HEK293 (cell line): Measurements from ENCODE around the gene ARPC2.

Experiments used
- CTCF ChIA-PET: fragments of 350-600 bp; formaldehyde crosslinking; extraction: SDS; loops from one replicate; lab custom pipeline; 2021; ENCODE audit warnings: antibody characterized with exemption; lab: Yijun Ruan, JAX
- POLR2A ChIA-PET: fragments of 300-600 bp; formaldehyde crosslinking; extraction: SDS; loops from one replicate; lab custom pipeline; 2020; ENCODE audit warnings: antibody characterized with exemption, inconsistent platforms; lab: Yijun Ruan, JAX
- H3K27ac ChIP-seq: fragments of 200-500 bp; sonication (Bioruptor generic); 2 replicates; pipeline ENCODE4 v1.5.1; 2014; ENCODE audit warnings: low read depth, low read length, control low read depth, inconsistent platforms; ENCODE audit errors: extremely low read depth
- H3K36me3 ChIP-seq, 2 experiments: fragments of 200-500 bp in 1 of 2; sonication (Bioruptor generic) in 1 of 2; 1 replicate in 1 of 2; 2 replicates in 1 of 2; pipeline ENCODE4 v1.5.1; 2014 to 2017; ENCODE audit warnings: inconsistent platforms in 2 of 2, low read length in 2 of 2; ENCODE audit not compliant: control insufficient read depth in 2 of 2, insufficient read depth in 1 of 2
- H3K4me1 ChIP-seq: fragments of 200-500 bp; sonication (Bioruptor generic); 2 replicates; pipeline ENCODE4 v1.5.1; 2014; ENCODE audit warnings: mild to moderate bottlenecking, low read length, inconsistent platforms; ENCODE audit not compliant: control insufficient read depth, insufficient read depth
- H3K4me3 ChIP-seq: 2 replicates; pipeline ENCODE4 v1.5.1; 2011; ENCODE audit warnings: low read depth, mild to moderate bottlenecking, control low read depth, low read length, moderate library complexity
- H3K9me3 ChIP-seq: fragments of 200-500 bp; sonication (Bioruptor generic); 2 replicates; pipeline ENCODE4 v1.5.1; 2014; ENCODE audit warnings: low read depth, low read length, inconsistent platforms; ENCODE audit not compliant: control insufficient read depth, insufficient read depth
- ATF2 ChIP-seq: fragments of 450-650 bp; formaldehyde crosslinking; IDR thresholded peaks from 2 replicates; pipeline ENCODE4 v1.5.1; 2016; ENCODE audit warnings: missing biosample characterization, missing genetic modification characterization, low read depth
- CTCF ChIP-seq: fragments of 450-650 bp; formaldehyde crosslinking; IDR thresholded peaks from 2 replicates; pipeline ENCODE4 v1.5.1; 2016; ENCODE audit warnings: missing biosample characterization, missing genetic modification characterization
- GFI1B ChIP-seq: fragments of 450-650 bp; formaldehyde crosslinking; IDR thresholded peaks from 2 replicates; pipeline ENCODE4 v1.5.1; 2016; ENCODE audit warnings: missing biosample characterization, missing genetic modification characterization
- PRDM1 ChIP-seq: fragments of 450-650 bp; formaldehyde crosslinking; IDR thresholded peaks from 2 replicates; pipeline ENCODE4; 2016; ENCODE audit warnings: missing biosample characterization, missing genetic modification characterization
- TRIM28 ChIP-seq: IDR thresholded peaks from 2 replicates; pipeline ENCODE4 v1.6.1; 2011; ENCODE audit warnings: low read length, control low read depth, borderline replicate concordance
- ZBTB11 ChIP-seq: fragments of 450-650 bp; formaldehyde crosslinking; conservative IDR thresholded peaks from 2 replicates; pipeline ENCODE4 v1.5.1; 2016; ENCODE audit warnings: low read depth, missing biosample characterization, missing genetic modification characterization
- ZBTB8A ChIP-seq: fragments of 450-650 bp; formaldehyde crosslinking; IDR thresholded peaks from 2 replicates; pipeline ENCODE4 v1.5.1; 2016; ENCODE audit warnings: missing biosample characterization, missing genetic modification characterization
- ZFHX2 ChIP-seq: fragments of 450-650 bp; formaldehyde crosslinking; conservative IDR thresholded peaks from 2 replicates; pipeline ENCODE4 v1.5.1; 2016; ENCODE audit warnings: missing biosample characterization, missing genetic modification characterization
- ZNF114 ChIP-seq: fragments of 450-650 bp; formaldehyde crosslinking; IDR thresholded peaks from 2 replicates; pipeline ENCODE4 v1.5.0; 2017; ENCODE audit warnings: missing biosample characterization, missing genetic modification characterization
- ZNF121 ChIP-seq: fragments of 450-650 bp; formaldehyde crosslinking; IDR thresholded peaks from 2 replicates; pipeline ENCODE4 v1.5.1; 2016; ENCODE audit warnings: missing biosample characterization, missing genetic modification characterization
- ZNF140 ChIP-seq: fragments of 450-650 bp; formaldehyde crosslinking; IDR thresholded peaks from 2 replicates; pipeline ENCODE4 v1.5.1; 2016; ENCODE audit warnings: missing biosample characterization, missing genetic modification characterization
- ZNF174 ChIP-seq: fragments of 450-650 bp; formaldehyde crosslinking; IDR thresholded peaks from 2 replicates; pipeline ENCODE4 v1.5.0; 2017; ENCODE audit warnings: missing biosample characterization, mild to moderate bottlenecking, missing genetic modification characterization
- ZNF311 ChIP-seq: fragments of 450-650 bp; formaldehyde crosslinking; IDR thresholded peaks from 2 replicates; pipeline ENCODE4 v1.5.1; 2017; ENCODE audit warnings: missing biosample characterization, missing genetic modification characterization, borderline replicate concordance
- ZNF404 ChIP-seq: fragments of 450-650 bp; formaldehyde crosslinking; IDR thresholded peaks from 2 replicates; pipeline ENCODE4 v1.5.1; 2017; ENCODE audit warnings: missing biosample characterization, missing genetic modification characterization
- ZNF433 ChIP-seq: fragments of 450-650 bp; formaldehyde crosslinking; IDR thresholded peaks from 2 replicates; pipeline ENCODE4 v1.5.1; 2016; ENCODE audit warnings: missing biosample characterization, missing genetic modification characterization, low read depth
- ZNF529 ChIP-seq: fragments of 450-650 bp; formaldehyde crosslinking; IDR thresholded peaks from 2 replicates; pipeline ENCODE4 v1.5.1; 2017; ENCODE audit warnings: missing genetic modification characterization, missing biosample characterization; ENCODE audit not compliant: insufficient replicate concordance
- ZNF558 ChIP-seq: fragments of 450-650 bp; formaldehyde crosslinking; IDR thresholded peaks from 2 replicates; pipeline ENCODE4 v1.5.1; 2016; ENCODE audit warnings: missing biosample characterization, missing genetic modification characterization
- ZNF561 ChIP-seq: fragments of 450-650 bp; IDR thresholded peaks from 2 replicates; pipeline ENCODE4 v1.5.1; 2018; ENCODE audit warnings: missing biosample characterization, missing genetic modification characterization, borderline replicate concordance
- ZNF621 ChIP-seq: fragments of 450-650 bp; formaldehyde crosslinking; IDR thresholded peaks from 2 replicates; pipeline ENCODE4 v1.5.1; 2017; ENCODE audit warnings: missing biosample characterization, missing genetic modification characterization
- ZNF654 ChIP-seq: fragments of 450-650 bp; formaldehyde crosslinking; IDR thresholded peaks from 2 replicates; pipeline ENCODE4 v1.5.1; 2016; ENCODE audit warnings: low read depth, missing biosample characterization, missing genetic modification characterization
- ZNF791 ChIP-seq: fragments of 450-650 bp; formaldehyde crosslinking; IDR thresholded peaks from 2 replicates; pipeline ENCODE4 v1.5.1; 2016; ENCODE audit warnings: missing biosample characterization, missing genetic modification characterization
- ZSCAN16 ChIP-seq: fragments of 450-650 bp; formaldehyde crosslinking; IDR thresholded peaks from 2 replicates; pipeline ENCODE4 v1.5.1; 2016; ENCODE audit warnings: missing biosample characterization, missing genetic modification characterization
- ZSCAN23 ChIP-seq: fragments of 450-650 bp; formaldehyde crosslinking; IDR thresholded peaks from 2 replicates; pipeline ENCODE4 v1.5.1; 2016; ENCODE audit warnings: missing biosample characterization, missing genetic modification characterization

The ARPC2 gene

GRCh38 chr2:218188528-218188927, 28.5 kb upstream of the ARPC2 start (continued):
- no peak for TF ChIP-seq ZNF121 (tag by site-specific recombination)
- TF ChIP-seq ZNF433, result no peak
- TF ChIP-seq ZNF558 (tag by site-specific recombination), result no peak
- TF ChIP-seq ZNF140 (tag by site-specific recombination), result no peak

- POLR2A ChIA-PET, result no interaction called here
- H3K4me1 ChIP-seq, result no peaks in the 10 kb centered on the region
- H3K36me3 ChIP-seq, result no peaks in the 10 kb centered on the region
- H3K4me3 ChIP-seq, result no peak overlapping the region
- no peak overlapping the region for H3K27ac ChIP-seq
- no peak for TF ChIP-seq ZNF311 (tag by site-specific recombination)
- no peaks in the 10 kb centered on the region for H3K9me3 ChIP-seq
- CTCF ChIA-PET, result interaction anchor here (0.6 kb wide), 1 partner anchor 13 kb away, joined by 3 read pairs; no protein-coding TSS in a partner anchor
Observed at GRCh38 chr2:218192902-218193430, 24.0 kb upstream of the ARPC2 start.

GRCh38 chr2:218193701-218194100, 23.3 kb upstream of the ARPC2 start:
- no peaks in the 10 kb centered on the region for H3K9me3 ChIP-seq
- no peak overlapping the region for H3K27ac ChIP-seq
- no peak for TF ChIP-seq ZNF791 (tag by site-specific recombination)
- no peak for TF ChIP-seq ZNF529
- no peak for TF ChIP-seq ZNF404 (tag by site-specific recombination)
- TF ChIP-seq ZFHX2, result no peak
- TF ChIP-seq ZSCAN23 (tag by site-specific recombination), result no peak
- TF ChIP-seq ATF2, result no peak
- no peak for TF ChIP-seq ZNF174 (tag by site-specific recombination)
- no peak for TF ChIP-seq PRDM1
- no peak for TF ChIP-seq ZBTB8A
- no peak for TF ChIP-seq ZNF114 (tag by site-specific recombination)
- TF ChIP-seq ZBTB11 (tag by site-specific recombination), result no peak
- no peak for TF ChIP-seq ZNF621 (tag by site-specific recombination)
- TF ChIP-seq ZNF140 (tag by site-specific recombination), result no peak
- TF ChIP-seq GFI1B, result no peak
- no peak for TF ChIP-seq ZSCAN16 (tag by site-specific recombination)
- no peak for TF ChIP-seq TRIM28
- TF ChIP-seq ZNF561 (tag by site-specific recombination), result no peak
- no peak for TF ChIP-seq ZNF654 (tag by site-specific recombination)
- no peak for TF ChIP-seq CTCF (tag by site-specific recombination)
- TF ChIP-seq, all 188 proteins: peak for 0
- H3K4me1 ChIP-seq, result no peaks in the 10 kb centered on the region
- H3K4me3 ChIP-seq, result no peak overlapping the region
- POLR2A ChIA-PET, result no interaction called here
- H3K36me3 ChIP-seq, result no peaks in the 10 kb centered on the region
- CTCF ChIA-PET, result no interaction called here
